ENCODE data around the gene CDH18. TPM values are rescaled to one million over a fixed set of nuclear protein-coding genes. Genes with fewer than 3 reads are reported as not detected.

CDH18 gene
- total RNA-seq, 1 donor from 2014 or later = 0.49 TPM

GRCh38 chr5:19424506-19424905, 563.5 kb downstream of the CDH18 start:
- H3K9me3 Mint-ChIP-seq (ENCODE audit: unreplicated experiment) = no peaks in the 10 kb centered on the region
- no peak overlapping the region for H3K27ac Mint-ChIP-seq (ENCODE audit: unreplicated experiment)
- TF ChIP-seq CTCF (IDR thresholded peaks at IDR 0.05; ENCODE audit: partially characterized antibody, unreplicated experiment) = no peak

More at GRCh38 chr5:19424506-19424905, 563.5 kb downstream of the CDH18 start:
- H3K36me3 Mint-ChIP-seq (ENCODE audit: unreplicated experiment) = no peaks in the 10 kb centered on the region
- no peaks in the 10 kb centered on the region for H3K27me3 Mint-ChIP-seq (ENCODE audit: unreplicated experiment)
- DNase-seq = no peak
- H3K4me1 Mint-ChIP-seq (ENCODE audit: low read depth, unreplicated experiment) = no peaks in the 10 kb centered on the region
- no peak overlapping the region for H3K4me3 Mint-ChIP-seq (ENCODE audit: unreplicated experiment)
